ENCODE data around the gene SGK1. TPM values are rescaled to one million over a fixed set of nuclear protein-coding genes. Genes with fewer than 3 reads are reported as not detected.
A peak's percentile ranks its signal among the peaks of the same experiment; 100 is the strongest.

SGK1 gene
- total RNA-seq, 1 experiment from 2014 or later: 42.6 TPM

GRCh38 chr6:134204031-134204430, 113.9 kb downstream of the SGK1 start:
- CTCF ChIA-PET: no interaction called here
- intact Hi-C loops (cut with micrococcal nuclease; ENCODE audit: unreplicated experiment): no loop called here
- Mint-ChIP-seq H3K36me3 (ENCODE audit: insufficient read depth, unreplicated experiment) (peaks cover 5% of the 10 kb centered on the region), H3K4me3 (ENCODE audit: unreplicated experiment) (no peak overlapping the region), H3K4me1 (ENCODE audit: low read depth, unreplicated experiment) (peaks cover 2% of the 10 kb centered on the region), H3K27ac (ENCODE audit: unreplicated experiment) (no peak overlapping the region), H3K9me3 (ENCODE audit: unreplicated experiment) (no peaks in the 10 kb centered on the region), H3K27me3 (ENCODE audit: insufficient read depth, unreplicated experiment) (no peaks in the 10 kb centered on the region)
- no peak for TF ChIP-seq CTCF (IDR thresholded peaks at IDR 0.05; ENCODE audit: insufficient read depth in 1 of 2, low read depth in 1 of 2, low read length in 1 of 2, severe bottlenecking in 1 of 2, unreplicated experiment in 1 of 2)
- no peak for DNase-seq
- H3K9me3 ChIP-seq: peaks cover 8% of the 10 kb centered on the region
- H3K4me3 ChIP-seq (ENCODE audit: low read depth, low read length): no peak overlapping the region
- BruUV-seq (replicated peaks): no TSS peak
- POLR2A ChIA-PET: no interaction called here
- H3K27me3 ChIP-seq (replicated peaks; ENCODE audit: control insufficient read depth, insufficient read depth, low read length): no peaks in the 10 kb centered on the region
- peaks cover 30% of the 10 kb centered on the region for H3K4me1 ChIP-seq
- H3K36me3 ChIP-seq (ENCODE audit: control insufficient read depth, insufficient read depth, low read length): no peaks in the 10 kb centered on the region

GRCh38 chr6:134201716-134202115, 116.2 kb downstream of the SGK1 start:
- Mint-ChIP-seq H3K4me3 (ENCODE audit: unreplicated experiment) (no peak overlapping the region), H3K9me3 (ENCODE audit: unreplicated experiment) (no peaks in the 10 kb centered on the region), H3K36me3 (ENCODE audit: insufficient read depth, unreplicated experiment) (peaks cover 5% of the 10 kb centered on the region), H3K27me3 (ENCODE audit: insufficient read depth, unreplicated experiment) (no peaks in the 10 kb centered on the region), H3K27ac (ENCODE audit: unreplicated experiment) (no peak overlapping the region), H3K4me1 (ENCODE audit: low read depth, unreplicated experiment) (peaks cover 7% of the 10 kb centered on the region)
- no TSS peak for BruUV-seq (replicated peaks)
- Histone ChIP-seq H3K9me3 (peaks cover 8% of the 10 kb centered on the region), H3K36me3 (ENCODE audit: control insufficient read depth, insufficient read depth, low read length) (no peaks in the 10 kb centered on the region), H3K4me1 (peaks cover 43% of the 10 kb centered on the region), H3K27me3 (replicated peaks; ENCODE audit: control insufficient read depth, insufficient read depth, low read length) (no peaks in the 10 kb centered on the region), H3K4me3 (ENCODE audit: low read depth, low read length) (no peak overlapping the region)
- ChIA-PET POLR2A (no interaction called here), CTCF (no interaction called here)
- no peak for TF ChIP-seq CTCF (IDR thresholded peaks at IDR 0.05; ENCODE audit: insufficient read depth in 1 of 2, low read depth in 1 of 2, low read length in 1 of 2, severe bottlenecking in 1 of 2, unreplicated experiment in 1 of 2)
- intact Hi-C loops (cut with micrococcal nuclease; ENCODE audit: unreplicated experiment): no loop called here
- DNase-seq: no peak

GRCh38 chr6:134199848-134200606, 117.9 kb downstream of the SGK1 start:
- intact Hi-C loops (cut with micrococcal nuclease; ENCODE audit: unreplicated experiment): loop anchor here (1.0 to 2.0 kb wide), 2 partner anchors 22 to 179 kb away; no protein-coding TSS in a partner anchor
- DNase-seq: peak; percentile 56 to 69
- H3K4me1 ChIP-seq: peaks cover 56% of the 10 kb centered on the region
- POLR2A ChIA-PET: no interaction called here
- H3K27me3 Mint-ChIP-seq (ENCODE audit: insufficient read depth, unreplicated experiment): no peaks in the 10 kb centered on the region
- no peaks in the 10 kb centered on the region for H3K9me3 Mint-ChIP-seq (ENCODE audit: unreplicated experiment)
- no peak for TF ChIP-seq CTCF (IDR thresholded peaks at IDR 0.05; ENCODE audit: insufficient read depth in 1 of 2, low read depth in 1 of 2, low read length in 1 of 2, severe bottlenecking in 1 of 2, unreplicated experiment in 1 of 2)
- H3K27ac Mint-ChIP-seq (ENCODE audit: unreplicated experiment): peak overlapping the region; percentile 58
- no peaks in the 10 kb centered on the region for H3K36me3 ChIP-seq (ENCODE audit: control insufficient read depth, insufficient read depth, low read length)
- no peaks in the 10 kb centered on the region for H3K27me3 ChIP-seq (replicated peaks; ENCODE audit: control insufficient read depth, insufficient read depth, low read length)
- peaks cover 5% of the 10 kb centered on the region for H3K36me3 Mint-ChIP-seq (ENCODE audit: insufficient read depth, unreplicated experiment)
- H3K4me3 ChIP-seq (ENCODE audit: low read depth, low read length): no peak overlapping the region
- peak overlapping the region; percentile 37 for H3K4me3 Mint-ChIP-seq (ENCODE audit: unreplicated experiment)
- CTCF ChIA-PET: interaction anchor here (0.7 kb wide), 1 partner anchor 541 kb away, joined by 3 read pairs; no protein-coding TSS in a partner anchor
- peaks cover 8% of the 10 kb centered on the region for H3K9me3 ChIP-seq
- peaks cover 7% of the 10 kb centered on the region for H3K4me1 Mint-ChIP-seq (ENCODE audit: low read depth, unreplicated experiment)
- no TSS peak for BruUV-seq (replicated peaks)

All from Caco-2 (cell line).